Muscle of back (tissue), 11 donors: ENCODE data around the gene KPNA3. TPM values are rescaled to one million over a fixed set of nuclear protein-coding genes. Genes with fewer than 3 reads are reported as not detected.
"Not testable (repeated sequence)": the region's sequence is repeated elsewhere in the genome, so short reads cannot be mapped to it uniquely, and the experiment has no call there.

Experiments used
- DNase-seq, 3 donors: peaks; one replicate each; pipeline versions ENCODE4 v3.0.0 to v3.0.0-alpha.2; 2013
- polyA plus RNA-seq, 10 donors: library from polyadenylated mRNA; unstranded; fragments of 120-200 nt; gene quantifications; one replicate each; pipeline ENCODE4 v1.2.1, GENCODE V29; 2013; ENCODE audit not compliant: insufficient read length in 10 of 10

The KPNA3 gene
- polyA plus RNA-seq, 10 donors: 33.3 to 48.1 (median 40.3) TPM

DNA sequence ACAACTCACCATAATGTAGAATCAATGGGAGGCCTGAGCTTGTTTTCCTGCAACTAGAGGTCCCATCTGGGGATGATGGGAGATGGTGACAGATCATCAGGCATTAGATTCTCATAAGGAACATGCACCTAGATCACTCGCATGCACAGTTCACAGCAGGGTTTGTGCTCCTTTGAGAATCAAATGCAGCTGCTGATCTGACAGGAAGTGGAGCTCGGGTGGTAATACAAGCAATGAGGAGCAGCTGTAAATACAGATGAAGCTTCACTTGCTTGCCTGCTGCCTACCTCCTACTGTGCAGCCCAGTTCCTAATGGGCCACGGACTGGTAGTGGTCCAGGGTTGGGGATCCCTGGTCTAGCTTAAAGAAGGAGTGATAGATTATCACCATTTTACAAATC is 33.0 kb downstream of the KPNA3 start:
- DNase-seq: no peak

- DNase-seq: no peak
These were observed 36.2 kb downstream of the KPNA3 start for GRCh38 chr13:49756263-49756662.

GRCh38 chr13:49754146-49754545 is 38.3 kb downstream of the KPNA3 start:
- no peak for DNase-seq

GRCh38 chr13:49749848-49750247 is 42.6 kb downstream of the KPNA3 start:
- no peak for DNase-seq

DNA sequence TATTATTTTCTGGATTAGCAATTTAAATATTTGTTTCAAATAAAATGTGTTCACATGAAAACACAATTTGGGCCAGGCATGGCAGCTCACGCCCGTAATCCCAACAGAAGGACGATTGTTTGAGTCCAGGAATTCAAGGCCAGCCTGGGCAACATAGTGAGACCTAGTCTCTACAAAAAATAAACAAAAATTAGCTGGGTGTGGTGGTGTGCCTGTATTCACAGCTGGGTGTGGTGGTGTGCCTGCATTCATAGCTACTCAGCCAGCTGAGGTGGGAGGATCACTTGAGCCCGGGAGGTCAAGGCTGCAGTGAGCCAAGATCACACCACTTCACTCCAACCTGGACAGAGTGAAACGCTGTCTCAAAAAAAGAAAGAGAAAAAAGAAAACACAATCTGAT is 46.4 kb downstream of the KPNA3 start:
- no peak for DNase-seq

GRCh38 chr13:49740870-49741269 is 51.6 kb downstream of the KPNA3 start:
- DNase-seq: no peak

DNA sequence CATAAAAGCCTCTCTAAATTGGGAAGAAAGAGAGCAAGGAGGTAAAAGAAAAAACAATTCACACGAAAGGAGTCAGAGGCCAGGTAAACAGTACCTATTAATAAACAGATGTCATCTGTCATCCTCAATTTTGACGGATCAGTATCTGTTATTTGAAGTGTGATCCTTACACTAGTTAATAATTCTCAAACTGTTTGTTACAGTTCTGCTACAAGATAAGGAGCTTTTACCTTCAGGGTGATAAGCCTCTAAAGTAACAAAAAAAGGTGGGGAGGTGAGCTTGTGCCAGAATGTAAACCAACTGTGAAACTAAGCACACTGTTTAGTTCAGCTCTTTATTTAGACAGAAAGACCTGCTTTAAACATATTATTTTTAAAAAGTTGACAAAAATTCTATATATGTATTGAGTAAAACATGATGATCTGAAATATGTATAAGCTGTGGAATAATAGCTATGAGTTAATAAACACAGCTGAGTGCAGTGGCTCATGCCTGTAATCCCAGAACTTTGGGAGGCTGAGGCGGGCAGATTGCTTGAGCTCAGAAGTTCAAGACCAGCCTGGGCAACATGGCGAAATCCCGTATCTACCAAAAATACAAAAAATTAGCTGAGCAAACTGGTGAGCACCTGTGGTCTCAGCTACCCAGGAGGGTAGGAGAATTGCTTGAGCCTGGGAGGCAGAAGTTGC is 52.8 kb downstream of the KPNA3 start:
- no peak for DNase-seq

- no peak for DNase-seq
These were observed 59.1 kb downstream of the KPNA3 start for GRCh38 chr13:49733181-49733951.

- peak in 1 of 3 donors; percentile 50 for DNase-seq
These were observed 60.7 kb downstream of the KPNA3 start for GRCh38 chr13:49731766-49732165.

- DNase-seq: no peak
These were observed 75.9 kb downstream of the KPNA3 start for GRCh38 chr13:49716615-49717014.

GRCh38 chr13:49714757-49715156 is 77.7 kb downstream of the KPNA3 start:
- DNase-seq: no peak

DNA sequence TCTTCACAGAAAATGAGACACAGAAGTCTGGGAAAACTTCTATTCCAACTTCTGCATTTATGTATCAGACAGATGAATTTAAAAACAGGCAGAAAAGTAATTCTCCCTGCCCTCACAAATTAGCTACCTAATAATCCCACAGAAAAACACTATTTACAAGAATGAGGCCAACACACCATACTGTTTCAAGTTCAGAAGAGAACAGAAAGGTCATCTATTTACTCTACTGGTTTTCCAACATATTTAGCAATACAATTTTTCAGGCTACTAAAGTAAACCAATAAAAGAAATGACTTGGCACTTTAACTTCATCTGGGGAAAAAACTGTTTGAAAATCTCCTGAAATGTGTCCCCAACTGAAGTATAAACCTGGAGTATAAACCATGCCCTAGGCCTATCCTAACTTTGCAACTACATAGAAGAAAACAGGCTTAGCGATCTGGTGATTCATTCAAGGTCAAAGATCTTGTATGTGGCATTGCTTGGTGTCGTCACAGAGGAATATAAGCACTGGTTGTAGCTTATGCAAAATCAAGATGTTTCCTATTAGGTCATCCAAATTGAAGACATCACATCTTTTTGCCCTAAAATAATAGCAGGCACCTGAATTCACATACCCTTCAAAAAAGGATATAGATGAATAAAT is 81.1 kb downstream of the KPNA3 start:
- DNase-seq: no peak

DNA sequence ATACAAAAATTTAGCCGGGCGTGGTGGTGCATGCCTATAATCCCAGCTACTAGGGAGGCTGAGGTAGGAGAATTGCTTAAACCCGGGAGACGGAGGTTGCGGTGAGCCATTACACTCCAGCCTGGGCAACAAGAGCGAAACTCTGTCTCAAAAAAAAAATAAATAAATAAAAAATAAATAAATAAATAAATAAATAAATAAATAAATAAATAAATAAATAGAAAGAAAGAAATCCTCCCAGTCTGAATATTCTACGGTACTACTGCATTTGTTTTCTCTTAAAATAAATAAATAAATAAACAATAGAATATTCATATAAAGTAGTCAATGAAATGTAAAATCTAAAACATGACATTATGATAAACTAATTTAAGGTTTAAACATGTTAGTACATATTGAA is 88.2 kb downstream of the KPNA3 start:
- DNase-seq: not testable (repeated sequence)

- DNase-seq: no peak
These were observed 91.0 kb downstream of the KPNA3 start for GRCh38 chr13:49701491-49701890.

DNA sequence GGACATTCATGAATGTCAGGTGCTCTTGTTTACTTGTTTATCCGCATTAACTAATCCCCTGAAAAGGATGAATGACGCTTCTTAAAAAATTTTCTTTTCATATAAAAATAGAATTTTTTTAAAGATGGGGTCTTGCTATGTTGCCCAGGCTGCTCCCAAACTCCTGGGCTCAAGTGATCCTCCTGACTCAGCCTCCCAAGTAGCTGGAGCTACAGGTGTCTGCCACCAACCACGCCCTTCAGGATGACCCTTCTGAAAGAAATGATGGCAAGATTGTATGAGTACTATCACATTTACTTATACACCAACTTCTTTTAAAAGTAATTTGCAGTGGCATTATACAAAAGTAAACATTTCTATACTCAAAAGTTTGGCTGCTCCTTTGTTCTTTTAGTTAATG is 95.0 kb downstream of the KPNA3 start:
- no peak for DNase-seq

GRCh38 chr13:49694446-49694845 is 98.0 kb downstream of the KPNA3 start:
- DNase-seq: no peak

DNA sequence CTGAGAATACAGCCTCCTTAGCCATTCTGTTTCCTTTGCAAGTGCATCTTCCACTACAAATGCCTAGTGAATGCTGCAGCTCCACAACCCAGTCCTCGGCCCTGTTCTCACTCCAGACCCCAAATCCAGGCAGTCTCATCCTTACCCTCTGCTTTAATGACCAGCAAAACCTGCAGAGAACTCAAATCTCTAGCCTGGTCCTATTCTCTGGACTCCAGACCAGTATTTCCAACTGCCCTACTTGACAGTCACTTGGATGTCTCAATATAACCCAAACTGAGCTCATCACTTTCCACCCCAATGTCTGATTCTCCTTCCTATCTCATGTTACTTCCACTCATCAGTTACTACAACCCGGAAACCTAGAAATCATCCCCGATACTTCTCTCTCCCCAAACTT is 98.6 kb downstream of the KPNA3 start:
- no peak for DNase-seq

- DNase-seq: peak in 1 of 3 donors; percentile 3
These were observed 99.2 kb downstream of the KPNA3 start for GRCh38 chr13:49693191-49693733.

DNA sequence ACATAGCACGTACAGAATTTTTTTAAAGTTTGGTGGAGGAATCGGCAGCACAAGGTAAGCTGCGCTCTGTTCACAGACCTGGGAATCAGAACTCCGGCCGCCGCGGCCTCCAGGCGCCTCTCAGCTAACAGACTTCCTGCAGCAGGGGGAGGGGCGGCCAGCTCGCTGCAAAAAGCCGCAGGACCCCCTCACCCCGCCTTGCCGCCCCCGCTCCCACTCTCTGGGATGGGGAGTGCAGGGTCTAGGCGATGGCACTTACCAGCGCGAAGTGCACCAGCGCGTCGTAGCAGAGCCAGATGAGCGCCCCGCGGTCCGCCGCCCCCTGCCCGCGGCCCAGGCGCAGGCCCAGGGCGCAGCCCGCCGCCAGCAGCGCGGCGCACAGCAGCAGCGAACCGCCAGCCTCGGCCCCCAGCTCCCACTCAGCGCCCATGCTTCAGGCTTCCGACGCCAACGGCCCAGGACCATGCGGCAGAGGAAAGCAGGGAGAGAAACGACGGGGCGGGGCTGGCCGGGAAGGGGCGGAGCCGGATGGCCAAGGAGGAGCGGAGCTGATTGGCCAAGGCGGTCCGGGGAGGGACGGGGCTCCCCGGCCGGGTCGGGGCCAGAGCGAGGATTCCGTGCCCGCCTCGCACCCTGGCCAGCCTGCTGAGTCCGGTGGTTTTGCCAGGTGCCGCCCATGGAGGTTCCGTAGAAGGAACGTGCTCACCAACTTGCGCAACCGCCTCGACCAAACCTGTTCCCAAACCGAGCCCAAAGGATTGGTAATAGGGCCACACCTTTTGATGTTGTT is 101.3 kb downstream of the KPNA3 start, which contains the start of gene EBPL:
TSS of gene EBPL (minus strand) at position 492 of the 790 bp plus-strand sequence. CDS start at position 430, 62 bp downstream.
- DNase-seq: peak; percentile 87 to 96 (median 92)

DNA sequence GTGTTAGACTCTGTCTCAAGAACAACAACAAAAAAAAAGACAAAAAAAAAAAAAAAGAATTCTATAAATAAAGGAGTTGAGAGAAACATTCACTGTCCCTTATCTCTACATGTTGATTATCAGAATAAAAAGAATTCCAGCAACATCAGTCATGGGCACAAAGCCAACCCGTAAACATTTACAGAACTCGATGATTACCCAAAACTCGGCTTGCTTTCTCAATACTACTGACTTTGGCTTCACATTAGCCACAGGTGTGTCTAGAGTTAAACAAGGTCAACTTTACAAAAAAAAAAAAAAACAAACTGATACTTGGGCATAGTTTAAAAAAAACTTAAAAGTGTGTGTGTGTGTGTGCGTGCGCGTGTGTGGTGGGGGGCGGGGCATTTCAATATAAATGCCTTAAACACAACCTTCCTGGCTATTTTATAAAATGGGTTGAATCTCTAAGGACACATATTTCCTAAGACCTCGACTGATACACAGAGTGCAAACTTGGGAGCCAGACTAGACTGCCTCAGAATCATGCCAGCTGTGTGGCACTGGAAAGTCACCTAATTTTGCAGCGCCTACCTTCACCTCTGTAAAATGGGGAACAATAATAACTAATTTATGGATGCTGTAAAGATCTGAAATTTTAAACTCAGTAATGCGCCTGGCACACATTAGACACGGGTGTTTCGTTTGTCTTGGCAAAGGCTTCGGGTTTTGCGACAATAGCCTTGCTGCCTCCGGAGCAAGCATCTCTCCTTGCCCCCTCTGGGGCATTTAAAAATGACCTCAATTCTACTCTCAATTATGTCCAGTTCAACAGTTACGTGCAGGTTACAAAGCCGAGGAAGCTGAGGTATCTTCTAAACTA is 102.1 kb downstream of the KPNA3 start:
- peak; percentile 7 to 25 (median 12) for DNase-seq

GRCh38 chr13:49683489-49683888 is 109.0 kb downstream of the KPNA3 start:
- no peak for DNase-seq
